Glutamatergic neuron (in vitro differentiated cells): ENCODE data around the gene HEXIM1. TPM values are rescaled to one million over a fixed set of nuclear protein-coding genes. Genes with fewer than 3 reads are reported as not detected.

ENCODE experiments used
- DNase-seq: peaks from one replicate; pipeline ENCODE4 v3.0.0; 2022
- H3K27ac Mint-ChIP-seq: one replicate; pipeline ENCODE4 v1.8.0; 2020; ENCODE audit warnings: mild to moderate bottlenecking, mixed read lengths, inconsistent platforms; ENCODE audit not compliant: unreplicated experiment
- H3K27me3 Mint-ChIP-seq: one replicate; pipeline ENCODE4 v1.8.0; 2020; ENCODE audit warnings: mild to moderate bottlenecking, moderate library complexity, mixed read lengths, inconsistent platforms; ENCODE audit not compliant: unreplicated experiment
- H3K36me3 Mint-ChIP-seq: one replicate; pipeline ENCODE4 v1.8.0; 2020; ENCODE audit warnings: mild to moderate bottlenecking, mixed read lengths, inconsistent platforms; ENCODE audit not compliant: unreplicated experiment
- H3K4me1 Mint-ChIP-seq: one replicate; pipeline ENCODE4 v1.8.0; 2020; ENCODE audit warnings: mild to moderate bottlenecking, low read depth, mixed read lengths, inconsistent platforms; ENCODE audit not compliant: unreplicated experiment
- H3K4me3 Mint-ChIP-seq: one replicate; pipeline ENCODE4 v1.8.0; 2020; ENCODE audit warnings: mild to moderate bottlenecking, mixed read lengths, inconsistent platforms; ENCODE audit not compliant: unreplicated experiment
- H3K9me3 Mint-ChIP-seq: one replicate; pipeline ENCODE4 v1.8.0; 2020; ENCODE audit warnings: mild to moderate bottlenecking, moderate library complexity, mixed read lengths, inconsistent platforms; ENCODE audit not compliant: unreplicated experiment
- total RNA-seq: library from RNA; stranded (reverse); fragmentation: NEBNext Ultra II Directional; extraction: Animal tissue kit (Norgen Biotek cat#: 25700); gene quantifications from one replicate; pipeline ENCODE4 v1.2.1, GENCODE V29; 2021; ENCODE audit not compliant: unreplicated experiment
- TF ChIP-seq, protein P1 (sequence below): fragments of 200-600 bp; sonication (generic); IDR thresholded peaks from one replicate; pipeline ENCODE4 v1.5.0; 2021; ENCODE audit not compliant: partially characterized antibody, unreplicated experiment

Gene HEXIM1
- total RNA-seq, 1 donor from 2014 or later = 13.0 TPM

DNA sequence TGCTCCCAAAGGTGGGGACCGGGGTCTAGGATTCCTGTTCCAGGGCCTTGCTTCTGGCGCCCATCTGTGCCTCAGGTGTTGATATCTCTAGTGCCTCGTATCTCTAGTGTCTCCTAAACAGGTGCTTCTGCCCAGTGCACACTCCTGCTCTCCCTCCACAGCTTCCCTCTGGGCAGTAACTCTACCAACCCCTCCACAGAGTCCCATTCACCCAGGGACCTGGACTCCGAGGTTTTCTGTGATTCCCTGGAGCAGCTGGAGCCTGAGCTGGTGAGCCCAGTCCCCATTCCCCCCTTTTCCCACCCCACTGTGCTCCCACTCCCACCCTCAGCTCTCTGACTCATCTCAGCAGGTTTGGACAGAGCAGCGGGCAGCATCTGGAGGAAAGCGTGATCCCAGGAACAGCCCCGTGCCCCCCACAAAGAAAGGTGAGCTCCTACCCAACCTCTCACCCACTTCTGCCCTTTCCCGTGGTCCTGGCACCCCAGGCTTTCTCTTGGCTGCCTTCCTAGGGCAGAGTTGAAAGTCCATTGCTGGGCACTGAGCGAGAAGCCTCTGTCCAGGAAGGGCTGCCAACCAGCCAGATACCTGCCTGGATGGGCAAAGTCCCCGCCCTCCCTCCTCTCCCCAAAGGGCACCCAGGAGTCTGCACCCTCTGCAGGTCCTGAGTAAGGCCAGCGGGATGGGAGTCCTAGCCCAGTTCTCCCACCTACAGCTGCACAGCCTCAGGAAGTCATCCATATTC lies 10.5 kb upstream of the HEXIM1 start:
- Mint-ChIP-seq H3K4me3 (no peak overlapping the region), H3K9me3 (peaks cover under 1% of the 10 kb centered on the region), H3K36me3 (no peaks in the 10 kb centered on the region), H3K27me3 (peaks cover 2% of the 10 kb centered on the region), H3K4me1 (peaks cover 4% of the 10 kb centered on the region), H3K27ac (no peak overlapping the region)
- TF ChIP-seq, protein P1, sequence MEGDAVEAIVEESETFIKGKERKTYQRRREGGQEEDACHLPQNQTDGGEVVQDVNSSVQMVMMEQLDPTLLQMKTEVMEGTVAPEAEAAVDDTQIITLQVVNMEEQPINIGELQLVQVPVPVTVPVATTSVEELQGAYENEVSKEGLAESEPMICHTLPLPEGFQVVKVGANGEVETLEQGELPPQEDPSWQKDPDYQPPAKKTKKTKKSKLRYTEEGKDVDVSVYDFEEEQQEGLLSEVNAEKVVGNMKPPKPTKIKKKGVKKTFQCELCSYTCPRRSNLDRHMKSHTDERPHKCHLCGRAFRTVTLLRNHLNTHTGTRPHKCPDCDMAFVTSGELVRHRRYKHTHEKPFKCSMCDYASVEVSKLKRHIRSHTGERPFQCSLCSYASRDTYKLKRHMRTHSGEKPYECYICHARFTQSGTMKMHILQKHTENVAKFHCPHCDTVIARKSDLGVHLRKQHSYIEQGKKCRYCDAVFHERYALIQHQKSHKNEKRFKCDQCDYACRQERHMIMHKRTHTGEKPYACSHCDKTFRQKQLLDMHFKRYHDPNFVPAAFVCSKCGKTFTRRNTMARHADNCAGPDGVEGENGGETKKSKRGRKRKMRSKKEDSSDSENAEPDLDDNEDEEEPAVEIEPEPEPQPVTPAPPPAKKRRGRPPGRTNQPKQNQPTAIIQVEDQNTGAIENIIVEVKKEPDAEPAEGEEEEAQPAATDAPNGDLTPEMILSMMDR = no peak
- DNase-seq = no peak

- peaks cover 6% of the 10 kb centered on the region for H3K4me1 Mint-ChIP-seq
- H3K4me3 Mint-ChIP-seq = no peak overlapping the region
- H3K9me3 Mint-ChIP-seq = peaks cover 2% of the 10 kb centered on the region
- TF ChIP-seq, protein P1 = no peak
- DNase-seq = no peak
- H3K36me3 Mint-ChIP-seq = no peaks in the 10 kb centered on the region
- no peak overlapping the region for H3K27ac Mint-ChIP-seq
- peaks cover 2% of the 10 kb centered on the region for H3K27me3 Mint-ChIP-seq
Measured at GRCh38 chr17:45138911-45139532, 9.3 kb upstream of the HEXIM1 start.

DNA sequence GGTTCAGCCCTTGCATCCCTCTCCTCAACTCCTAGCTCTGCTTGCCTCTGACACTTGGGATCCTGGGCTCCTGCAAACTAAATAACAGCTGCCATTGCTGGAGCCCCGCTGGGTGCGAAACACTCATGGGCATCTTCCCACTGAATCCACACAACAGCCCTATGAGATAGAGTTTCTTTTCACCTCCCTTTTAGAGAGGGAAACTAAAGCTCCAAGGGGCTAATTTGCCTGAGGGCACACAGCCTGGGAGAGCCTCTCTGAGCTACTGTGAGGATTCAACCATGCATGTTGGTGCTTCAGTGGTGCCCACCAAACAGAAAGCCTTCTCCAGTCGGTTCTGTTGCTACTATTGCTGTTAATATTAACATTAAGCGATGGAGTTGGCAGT lies 8.7 kb upstream of the HEXIM1 start:
- Mint-ChIP-seq H3K4me3 (no peak overlapping the region), H3K9me3 (peaks cover 2% of the 10 kb centered on the region), H3K36me3 (no peaks in the 10 kb centered on the region), H3K4me1 (peaks cover 6% of the 10 kb centered on the region), H3K27ac (no peak overlapping the region), H3K27me3 (peaks cover 2% of the 10 kb centered on the region)
- DNase-seq = no peak
- TF ChIP-seq, protein P1 = no peak

DNA sequence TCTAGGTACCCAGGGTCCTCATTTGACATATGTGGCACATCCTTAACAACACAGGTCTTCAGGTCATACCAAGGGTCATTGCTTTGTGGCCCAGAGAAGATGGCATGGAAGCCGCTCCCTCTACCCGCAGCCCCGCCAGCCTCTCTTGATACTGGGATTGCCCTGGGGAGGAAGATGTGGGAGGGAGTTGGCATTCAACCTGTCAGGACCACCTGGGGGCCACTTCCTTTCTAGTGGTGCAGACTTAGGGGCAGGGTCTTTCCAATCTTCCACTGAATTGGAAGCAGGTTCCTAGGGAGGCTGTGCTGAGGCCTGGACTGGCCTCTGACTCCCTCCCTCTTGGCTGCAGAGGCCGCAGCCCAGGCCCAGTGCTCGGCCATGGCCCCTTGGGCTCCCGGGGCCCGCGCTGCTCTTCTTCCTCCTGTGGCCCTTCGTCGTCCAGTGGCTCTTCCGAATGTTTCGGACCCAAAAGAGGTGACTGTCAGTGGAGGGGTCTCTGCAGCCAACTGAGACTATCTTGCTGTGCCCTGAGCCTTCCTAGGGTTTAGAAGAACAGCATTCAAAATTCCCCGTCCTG lies 5.1 kb upstream of the HEXIM1 start:
- peaks cover 10% of the 10 kb centered on the region for H3K9me3 Mint-ChIP-seq
- no peaks in the 10 kb centered on the region for H3K36me3 Mint-ChIP-seq
- peaks cover 10% of the 10 kb centered on the region for H3K4me1 Mint-ChIP-seq
- no peak for DNase-seq
- no peak overlapping the region for H3K27ac Mint-ChIP-seq
- TF ChIP-seq, protein P1 = no peak
- peaks cover 3% of the 10 kb centered on the region for H3K27me3 Mint-ChIP-seq
- no peak overlapping the region for H3K4me3 Mint-ChIP-seq

DNA sequence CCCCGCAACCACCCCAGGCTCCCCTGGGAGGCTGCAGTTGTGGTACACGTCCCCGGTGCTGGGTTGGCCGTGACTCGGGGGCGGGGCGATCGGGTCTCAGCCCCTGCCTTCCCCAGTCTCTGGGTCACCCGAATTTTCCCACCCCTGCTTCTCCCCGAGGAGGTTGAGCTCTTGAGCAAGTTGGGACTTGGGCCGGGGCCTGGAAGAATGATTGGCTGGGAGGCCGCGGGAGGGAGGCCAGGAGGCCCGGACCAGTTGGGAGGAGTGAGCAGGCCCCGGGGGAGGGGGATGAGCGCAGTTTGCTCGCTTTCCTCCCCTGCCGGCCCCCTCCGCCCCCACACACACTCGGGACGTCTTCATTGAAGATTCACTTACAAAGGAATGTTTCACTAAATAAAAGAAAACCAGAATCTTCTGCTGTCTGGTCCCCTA lies 4.5 kb upstream of the HEXIM1 start:
- peaks cover 14% of the 10 kb centered on the region for H3K9me3 Mint-ChIP-seq
- TF ChIP-seq, protein P1 = no peak
- H3K36me3 Mint-ChIP-seq = no peaks in the 10 kb centered on the region
- H3K27ac Mint-ChIP-seq = no peak overlapping the region
- peak; percentile 56 for DNase-seq
- H3K27me3 Mint-ChIP-seq = peaks cover 6% of the 10 kb centered on the region
- no peak overlapping the region for H3K4me3 Mint-ChIP-seq
- peaks cover 10% of the 10 kb centered on the region for H3K4me1 Mint-ChIP-seq
